ENCODE data around the gene MAGEA6.
"Not testable (repeated sequence)": the region's sequence is repeated elsewhere in the genome, so short reads cannot be mapped to it uniquely, and the experiment has no call there.

Gene MAGEA6, protein sequence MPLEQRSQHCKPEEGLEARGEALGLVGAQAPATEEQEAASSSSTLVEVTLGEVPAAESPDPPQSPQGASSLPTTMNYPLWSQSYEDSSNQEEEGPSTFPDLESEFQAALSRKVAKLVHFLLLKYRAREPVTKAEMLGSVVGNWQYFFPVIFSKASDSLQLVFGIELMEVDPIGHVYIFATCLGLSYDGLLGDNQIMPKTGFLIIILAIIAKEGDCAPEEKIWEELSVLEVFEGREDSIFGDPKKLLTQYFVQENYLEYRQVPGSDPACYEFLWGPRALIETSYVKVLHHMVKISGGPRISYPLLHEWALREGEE
- long read RNA-seq, donor 1: 0 reads
- long read RNA-seq, donor 2: 0 reads
- long read RNA-seq, donor 3: 0 reads
- long read RNA-seq, donor 4: 0 reads
- long read RNA-seq, donor 5: 0 reads
- long read RNA-seq, donor 6: 0 reads
- long read RNA-seq, donor 7: 0 reads
- long read RNA-seq, donor 8: 0 reads

GRCh38 chrX:152769549-152770289, at the start of gene MAGEA6:
TSS of gene MAGEA6 (minus strand) at chrX:152769689. CDS start at chrX:152767650, 2,039 bp downstream.
- not testable (repeated sequence) for DNase-seq

GRCh38 chrX:152819266-152819665, 49.8 kb upstream of the MAGEA6 start:
- DNase-seq: no peak

- no peak for DNase-seq
Observed at GRCh38 chrX:152818356-152818755, 48.9 kb upstream of the MAGEA6 start.

DNA sequence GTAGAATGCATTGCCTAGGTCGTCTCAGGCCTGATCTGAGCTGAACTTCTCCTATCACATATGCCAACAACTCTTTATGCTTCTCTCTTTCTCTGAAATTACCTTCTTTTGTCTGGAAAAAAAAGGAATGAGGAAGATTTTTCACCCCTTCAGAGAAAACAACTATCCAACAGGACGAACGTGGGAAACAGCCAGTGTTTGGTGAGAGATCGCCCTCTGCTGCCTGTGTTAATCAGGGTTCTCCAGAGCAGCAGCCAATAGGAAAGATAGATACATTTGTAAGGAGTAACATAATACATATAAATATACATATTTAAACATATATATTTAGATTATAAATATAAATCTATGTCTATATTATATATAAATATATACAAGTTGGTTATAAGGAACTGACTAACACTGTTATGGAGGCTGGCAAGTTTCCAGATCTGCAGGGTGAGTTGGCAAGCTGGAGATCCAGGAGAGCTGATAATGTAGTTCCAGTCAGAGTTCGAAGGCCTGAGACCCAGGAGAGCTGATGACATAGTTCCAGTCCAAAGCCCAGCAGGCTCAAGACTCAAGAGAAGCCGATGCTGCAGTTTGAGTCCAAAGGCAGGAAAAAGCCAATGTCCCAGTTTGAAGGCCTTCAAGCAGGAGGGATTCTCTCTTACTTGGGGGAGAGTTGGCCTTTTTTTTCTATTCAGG, 47.7 kb upstream of the MAGEA6 start:
- DNase-seq: no peak

DNA sequence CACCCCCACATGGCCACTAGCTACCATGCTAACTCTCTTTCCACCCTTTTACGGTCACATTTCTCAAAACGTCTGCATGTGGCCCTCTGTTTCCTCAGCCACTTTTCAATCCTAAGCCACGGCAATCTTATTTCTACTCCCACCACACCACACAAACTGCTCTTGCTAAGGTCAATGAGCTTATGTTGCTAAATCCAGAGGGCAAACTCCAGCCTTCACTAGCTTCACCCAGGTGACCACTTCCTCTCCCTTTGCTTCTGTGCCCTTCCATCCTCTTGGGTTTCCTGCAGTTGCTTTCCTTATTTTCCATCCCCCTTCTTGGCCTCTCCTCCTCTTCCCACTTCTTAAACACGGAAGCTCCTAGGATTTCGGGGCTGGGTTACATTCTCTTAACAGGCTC, 44.6 kb upstream of the MAGEA6 start:
- DNase-seq: no peak

GRCh38 chrX:152813206-152813605, 43.7 kb upstream of the MAGEA6 start:
- no peak for DNase-seq

DNA sequence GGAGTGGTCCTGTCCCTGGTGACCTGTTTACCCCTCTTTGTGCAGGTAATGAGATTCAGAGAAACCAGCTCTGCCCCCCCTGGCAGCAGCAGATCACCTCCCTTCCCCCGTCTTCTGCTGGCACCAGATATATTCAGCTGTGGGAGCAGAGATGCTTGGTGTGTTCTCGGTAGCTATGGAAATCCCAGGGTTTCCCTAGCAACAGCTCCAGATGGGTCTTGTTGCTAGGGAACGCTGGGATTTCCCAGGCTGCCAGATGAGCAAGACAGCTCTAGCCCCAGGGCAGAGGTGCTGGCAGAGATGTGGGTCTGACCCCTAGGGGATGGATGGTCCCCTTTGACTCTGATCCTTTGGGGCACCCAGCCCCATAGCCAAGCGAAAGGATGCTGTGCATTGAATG, 40.9 kb upstream of the MAGEA6 start:
- DNase-seq: no peak

DNA sequence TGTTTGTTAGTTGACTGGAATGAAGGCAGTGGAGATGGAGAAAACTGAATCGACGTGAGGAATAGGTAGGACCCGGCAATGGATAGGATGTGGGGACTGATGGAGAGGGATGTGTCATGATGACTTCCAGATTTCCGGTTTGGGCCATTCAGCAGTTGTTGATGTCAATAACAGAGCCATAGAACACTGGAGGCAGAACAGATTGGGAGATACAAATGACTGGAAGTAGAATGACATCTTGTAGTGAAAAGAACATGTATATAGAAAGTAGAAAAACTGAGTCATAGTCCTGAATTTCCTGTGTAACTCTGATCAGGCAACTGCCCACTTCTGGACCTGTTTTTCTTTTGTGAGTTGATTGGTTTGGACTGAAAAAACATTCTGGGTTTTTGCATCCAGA, 36.5 kb upstream of the MAGEA6 start:
- no peak for DNase-seq

DNA sequence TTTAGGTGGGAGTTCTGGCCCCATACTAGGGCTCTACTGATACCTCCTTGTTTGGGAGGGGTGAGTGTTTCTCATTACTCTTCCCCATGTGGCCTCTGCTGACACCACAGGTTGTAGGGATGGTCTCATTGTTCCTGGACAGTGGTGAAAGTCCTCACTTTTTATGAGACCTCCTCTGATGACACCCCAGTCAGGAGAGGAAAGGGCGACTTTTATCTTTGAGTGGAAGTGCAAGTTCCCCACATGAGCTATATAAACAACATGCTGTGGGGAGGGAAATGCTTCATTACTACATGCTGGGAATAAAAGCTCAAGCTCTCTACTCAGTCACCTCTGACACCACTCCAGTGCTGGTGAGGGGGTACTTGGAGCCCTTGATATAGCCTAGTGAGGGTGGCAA, 29.5 kb upstream of the MAGEA6 start:
- no peak for DNase-seq

DNA sequence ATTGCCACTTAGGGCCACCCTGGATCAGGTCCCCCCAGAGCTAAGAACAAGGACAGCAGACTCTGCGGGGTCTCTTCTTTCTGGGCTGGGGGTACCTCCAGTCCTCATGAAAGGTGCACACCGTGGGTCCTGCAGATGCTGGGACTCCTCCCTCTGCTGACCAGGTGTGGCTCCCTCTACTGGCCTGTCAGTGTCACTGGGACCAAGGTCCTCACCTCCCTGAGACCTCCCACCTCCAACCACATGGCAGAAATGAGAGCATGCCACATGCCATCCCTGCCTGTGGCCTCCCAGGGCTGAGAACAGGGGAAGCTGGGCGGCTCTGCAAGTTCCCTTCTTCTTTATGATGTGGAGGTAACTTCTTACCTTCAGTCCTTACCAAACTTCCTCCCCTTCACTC, 17.6 kb upstream of the MAGEA6 start:
- not testable (repeated sequence) for DNase-seq

DNA sequence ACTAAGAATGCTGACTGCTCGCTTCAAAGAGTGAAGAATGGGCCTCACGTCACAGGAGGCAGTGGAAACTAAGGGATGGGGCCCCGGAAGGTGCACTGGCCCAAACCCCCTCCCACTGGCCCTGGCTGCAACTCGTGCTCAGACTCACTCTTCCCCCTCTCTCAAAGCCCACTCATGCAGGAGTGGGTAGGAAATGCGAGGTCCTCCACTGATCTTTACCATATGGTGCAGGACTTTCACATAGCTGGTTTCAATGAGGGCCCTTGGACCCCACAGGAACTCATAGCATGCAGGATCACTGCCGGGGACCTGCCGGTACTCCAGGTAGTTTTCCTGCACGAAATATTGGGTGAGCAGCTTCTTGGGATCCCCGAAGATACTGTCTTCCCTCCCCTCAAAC, 2.9 kb downstream of the MAGEA6 start:
- DNase-seq: not testable (repeated sequence)

DNA sequence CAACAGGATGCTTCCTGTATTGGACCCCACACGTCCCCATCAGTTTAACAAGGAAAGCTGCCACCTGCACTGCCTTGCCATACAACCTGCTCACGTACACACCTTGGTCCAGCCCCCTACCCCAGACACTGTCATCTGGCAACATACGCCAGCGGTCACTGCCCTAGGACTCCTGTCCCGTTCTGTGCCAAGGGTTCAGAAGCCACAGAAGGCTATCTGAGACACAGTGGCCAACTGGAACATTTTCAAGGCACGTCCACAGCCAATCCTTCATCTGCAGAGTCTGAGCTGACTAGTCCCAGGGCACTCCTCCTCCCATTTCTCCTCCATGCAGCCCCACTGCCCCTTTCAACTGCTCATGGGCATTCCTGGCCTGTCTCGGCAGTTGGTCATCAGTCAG, 7.9 kb downstream of the MAGEA6 start:
- DNase-seq: not testable (repeated sequence)

DNA sequence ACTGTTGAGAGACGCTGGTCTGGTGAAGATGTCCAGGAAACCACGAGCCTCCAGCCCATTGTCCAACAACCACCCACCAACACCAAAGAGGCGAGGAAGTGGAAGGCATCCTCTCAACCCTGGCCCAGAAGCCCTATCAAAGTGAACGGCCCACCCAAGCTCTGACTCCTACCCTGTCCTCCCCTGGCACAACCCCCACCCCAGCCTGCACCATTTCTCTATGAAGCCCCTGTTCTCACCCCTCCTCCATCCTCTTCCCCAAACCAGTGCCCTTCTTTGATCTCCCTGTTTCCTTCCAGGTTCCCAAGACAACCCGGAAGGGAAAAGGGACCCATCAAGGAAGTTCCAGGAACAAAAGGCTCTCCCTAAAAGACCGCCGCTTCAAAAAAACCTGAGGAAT, 9.9 kb downstream of the MAGEA6 start:
- DNase-seq: not testable (repeated sequence)

GRCh38 chrX:152758918-152759317, 10.6 kb downstream of the MAGEA6 start, which contains the start of gene CSAG3:
TSS of gene CSAG3 (plus strand) at chrX:152759218.
- not testable (repeated sequence) for DNase-seq

DNA sequence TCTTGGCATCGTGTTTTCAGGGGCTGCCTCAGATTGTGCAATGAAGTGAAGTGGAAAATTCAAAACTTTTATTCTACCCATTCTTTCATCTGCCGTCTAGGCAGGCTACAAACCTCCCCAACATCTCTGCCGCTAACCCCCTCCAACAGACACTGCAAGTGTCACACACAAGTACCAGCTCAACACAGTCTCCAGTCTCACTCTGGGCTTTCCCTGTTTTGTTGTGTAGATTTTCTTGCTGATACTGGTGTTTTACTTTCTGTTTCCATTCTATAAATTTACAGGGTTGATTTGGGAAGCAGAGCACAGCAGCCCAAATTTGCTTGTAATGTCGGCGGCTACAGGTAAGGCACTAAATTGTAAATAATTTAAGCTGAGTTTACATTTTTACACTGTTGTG, 14.6 kb downstream of the MAGEA6 start:
- not testable (repeated sequence) for DNase-seq

GRCh38 chrX:152753686-152754650, 15.5 kb downstream of the MAGEA6 start, which contains the start of gene MAGEA2:
TSS of gene MAGEA2 (minus strand) at chrX:152753842. CDS start at chrX:152751363, 2,479 bp downstream.
- not testable (repeated sequence) for DNase-seq

- no peak for DNase-seq
Observed at GRCh38 chrX:152738560-152738959, 30.9 kb downstream of the MAGEA6 start.

DNA sequence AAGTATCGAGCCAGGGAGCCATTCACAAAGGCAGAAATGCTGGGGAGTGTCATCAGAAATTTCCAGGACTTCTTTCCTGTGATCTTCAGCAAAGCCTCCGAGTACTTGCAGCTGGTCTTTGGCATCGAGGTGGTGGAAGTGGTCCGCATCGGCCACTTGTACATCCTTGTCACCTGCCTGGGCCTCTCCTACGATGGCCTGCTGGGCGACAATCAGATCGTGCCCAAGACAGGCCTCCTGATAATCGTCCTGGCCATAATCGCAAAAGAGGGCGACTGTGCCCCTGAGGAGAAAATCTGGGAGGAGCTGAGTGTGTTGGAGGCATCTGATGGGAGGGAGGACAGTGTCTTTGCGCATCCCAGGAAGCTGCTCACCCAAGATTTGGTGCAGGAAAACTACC, 33.0 kb downstream of the MAGEA6 start:
- DNase-seq: not testable (repeated sequence)

DNA sequence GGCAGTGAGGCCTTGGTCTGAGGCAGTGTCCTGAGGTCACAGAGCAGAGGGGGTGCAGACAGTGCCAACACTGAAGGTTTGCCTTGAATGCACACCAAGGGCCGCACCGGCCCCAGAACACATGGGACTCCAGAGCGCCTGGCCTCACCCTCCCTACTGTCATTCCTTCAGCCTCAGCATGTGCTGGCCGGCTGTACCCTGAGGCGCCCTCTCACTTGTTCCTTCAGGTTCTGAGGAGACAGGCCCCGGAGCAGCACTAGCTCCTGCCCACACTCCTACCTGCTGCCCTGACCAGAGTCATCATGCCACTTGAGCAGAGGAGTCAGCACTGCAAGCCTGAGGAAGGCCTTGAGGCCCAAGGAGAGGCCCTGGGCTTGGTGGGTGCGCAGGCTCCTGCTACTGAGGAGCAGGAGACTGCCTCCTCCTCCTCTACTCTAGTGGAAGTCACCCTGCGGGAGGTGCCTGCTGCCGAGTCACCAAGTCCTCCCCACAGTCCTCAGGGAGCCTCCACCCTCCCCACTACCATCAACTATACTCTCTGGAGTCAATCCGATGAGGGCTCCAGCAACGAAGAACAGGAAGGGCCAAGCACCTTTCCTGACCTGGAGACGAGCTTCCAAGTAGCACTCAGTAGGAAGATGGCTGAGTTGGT, 33.5 kb downstream of the MAGEA6 start:
- DNase-seq: no peak

DNA sequence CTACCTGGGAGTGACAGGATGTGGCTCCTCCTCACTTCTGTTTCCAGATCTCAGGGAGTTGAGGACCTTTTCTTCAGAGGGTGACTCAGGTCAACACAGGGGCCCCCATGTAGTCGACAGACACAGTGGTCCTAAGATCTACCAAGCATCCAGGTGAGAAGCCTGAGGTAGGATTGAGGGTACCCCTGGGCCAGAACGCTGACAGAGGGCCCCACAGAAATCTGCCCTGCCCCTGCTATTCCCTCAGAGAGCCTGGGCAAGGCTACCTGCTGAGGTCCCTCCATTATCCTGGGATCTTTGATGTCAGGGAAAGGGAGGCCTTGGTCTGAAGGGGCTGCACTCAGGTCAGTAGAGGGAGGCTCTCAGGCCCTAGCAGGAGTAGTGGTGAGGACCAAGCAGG, 34.4 kb downstream of the MAGEA6 start:
- no peak for DNase-seq
